HTERT RPE-1 (cell line): ENCODE data around the gene AP5Z1.
"Not testable (repeated sequence)": the region's sequence is repeated elsewhere in the genome, so short reads cannot be mapped to it uniquely, and the experiment has no call there.

ENCODE experiments used
- in situ Hi-C: fragments of 300-500 bp; cut with MboI; formaldehyde crosslinking; loops from 4 replicates; pipeline ENCODE4 v1.14.3; 2020; ENCODE audit warnings: low sequenced_read_pairs

AP5Z1 gene

DNA sequence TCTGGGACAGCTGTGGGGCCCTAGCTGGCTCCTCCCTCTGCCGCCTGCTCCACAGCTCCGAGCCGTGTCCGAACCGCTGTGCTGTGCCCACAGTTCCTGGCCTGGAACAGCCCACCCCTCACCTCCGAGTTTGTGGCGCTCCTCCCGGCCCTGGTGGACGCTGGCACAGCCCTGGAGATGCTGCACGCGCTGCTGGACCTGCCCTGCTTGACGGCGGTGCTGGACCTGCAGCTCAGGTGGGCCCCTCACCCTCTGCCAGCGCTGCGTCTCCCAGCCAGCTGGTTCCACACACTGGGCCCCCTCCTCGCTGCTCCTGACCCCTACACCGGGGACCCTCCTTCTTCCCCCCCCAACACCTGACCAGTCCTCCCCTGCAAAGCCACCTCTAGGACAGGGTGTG is 12.1 kb downstream of the AP5Z1 start:
- in situ Hi-C loops: no loop called here

DNA sequence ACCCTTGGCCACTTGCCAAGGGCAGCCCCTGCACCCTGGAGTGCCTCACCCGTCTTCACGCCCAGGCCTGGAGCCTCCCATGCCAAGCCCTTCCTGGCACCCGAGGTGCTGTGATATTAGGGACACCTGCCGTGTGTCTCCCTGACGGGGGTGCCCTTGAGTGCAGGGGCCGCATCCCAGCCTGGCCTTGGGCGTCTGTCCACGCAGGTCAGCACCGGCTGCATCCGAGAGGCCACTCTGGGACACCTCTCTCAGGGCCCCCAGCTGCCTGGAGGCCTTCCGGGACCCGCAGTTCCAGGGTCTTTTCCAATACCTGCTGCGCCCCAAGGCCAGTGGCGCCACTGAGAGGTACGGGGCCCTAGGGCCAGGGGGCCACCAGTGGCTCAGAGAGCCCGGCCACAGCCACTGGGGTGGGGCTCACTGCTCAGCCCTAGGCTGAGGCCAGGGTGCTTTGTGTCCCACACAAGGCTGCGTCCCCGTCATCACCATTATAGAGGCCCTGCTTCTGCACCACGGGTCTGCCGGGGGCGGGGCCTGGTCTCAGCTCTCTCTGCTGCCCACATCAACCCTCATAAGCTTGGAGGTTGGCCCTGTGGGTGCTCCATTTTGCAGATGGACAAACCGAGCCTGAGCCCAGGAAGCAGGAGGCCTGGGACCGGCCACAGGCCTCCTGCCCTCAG is 12.7 kb downstream of the AP5Z1 start:
- in situ Hi-C loops: no loop called here

GRCh38 chr7:4788627-4789189 is 13.3 kb downstream of the AP5Z1 start:
- in situ Hi-C loops: no loop called here

DNA sequence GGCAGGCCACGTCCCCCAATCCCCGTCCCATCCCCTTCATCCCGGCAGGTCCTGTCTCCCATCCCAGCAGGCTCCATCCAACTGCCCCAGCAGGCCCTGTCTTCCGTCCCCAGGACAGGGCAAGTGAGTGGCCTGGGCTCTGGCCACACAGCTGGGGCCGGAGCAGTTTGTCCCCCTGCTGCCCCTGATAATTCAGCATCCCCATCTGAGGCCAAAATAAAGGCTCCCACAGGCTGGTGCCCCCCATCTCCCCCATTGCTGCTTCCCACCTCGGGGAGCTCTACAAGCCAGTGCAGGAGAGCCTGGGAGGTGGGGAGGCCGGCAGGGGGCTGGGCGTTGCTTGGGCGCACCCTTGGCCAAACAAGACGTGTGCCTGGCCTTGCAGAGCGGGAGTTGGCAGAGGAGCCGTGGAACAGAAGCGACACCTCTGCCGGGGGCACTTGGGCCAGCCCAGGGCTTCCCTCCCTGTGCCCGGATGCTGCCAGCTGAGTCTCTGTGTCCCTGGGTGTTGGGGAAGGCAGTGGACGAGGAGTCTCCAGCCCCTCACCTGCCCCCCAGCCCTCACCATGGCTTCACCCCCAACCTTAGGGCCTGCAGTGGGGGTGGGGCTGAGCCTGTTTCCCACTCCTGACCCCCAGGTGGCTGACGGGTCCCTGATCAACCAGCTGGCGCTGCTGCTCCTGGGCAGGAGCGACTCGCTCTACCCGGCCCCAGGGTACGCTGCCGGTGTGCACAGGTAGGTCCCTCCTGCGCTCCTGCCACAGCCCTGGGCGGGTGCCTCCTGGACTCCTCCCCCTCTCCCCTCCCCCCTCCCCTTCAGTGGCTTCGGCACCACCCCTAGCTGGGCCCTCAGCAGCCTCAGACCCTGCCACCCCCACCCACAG is 14.0 kb downstream of the AP5Z1 start:
- in situ Hi-C loops: no loop called here

DNA sequence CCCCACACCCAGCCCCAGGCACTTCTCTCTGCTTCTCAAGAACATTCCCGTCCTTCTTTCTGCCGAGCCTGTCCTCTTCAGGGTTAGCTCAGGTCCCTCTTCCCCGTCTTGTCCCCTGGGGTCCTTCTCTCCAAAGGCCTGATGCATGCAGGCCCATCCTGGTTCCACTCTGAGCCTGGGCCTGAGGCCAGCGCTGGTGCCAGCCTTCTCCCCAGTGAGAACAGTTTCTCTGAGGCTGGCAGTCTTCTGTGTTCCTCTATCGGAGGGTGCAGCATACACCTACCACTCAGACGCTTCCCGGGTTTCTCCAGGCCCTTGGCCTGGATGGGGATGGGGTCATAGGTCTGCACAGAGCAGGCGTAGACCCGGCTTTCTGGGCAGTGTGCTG is 14.6 kb downstream of the AP5Z1 start:
- in situ Hi-C loops: no loop called here

DNA sequence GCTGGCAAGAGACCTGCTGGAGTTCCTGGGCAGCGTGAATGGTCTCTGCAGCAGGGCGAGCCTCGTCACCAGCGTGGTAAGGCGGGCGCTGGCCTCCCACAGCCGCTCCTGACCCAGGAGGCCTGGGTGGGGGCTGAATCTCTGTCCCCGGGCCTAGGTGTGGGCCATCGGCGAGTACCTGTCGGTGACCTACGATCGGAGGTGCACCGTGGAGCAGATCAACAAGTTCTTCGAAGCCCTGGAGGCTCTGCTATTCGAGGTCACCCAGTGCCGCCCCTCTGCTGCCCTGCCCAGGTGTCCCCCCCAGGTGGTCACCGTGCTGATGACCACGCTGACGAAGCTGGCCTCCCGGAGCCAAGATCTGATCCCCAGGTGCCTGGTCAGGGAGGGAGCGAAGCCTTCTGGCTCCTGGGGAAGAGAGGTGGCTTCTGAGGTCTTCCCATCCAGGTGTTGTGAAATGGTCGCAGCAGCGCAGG is 15.1 kb downstream of the AP5Z1 start:
- in situ Hi-C loops: no loop called here

DNA sequence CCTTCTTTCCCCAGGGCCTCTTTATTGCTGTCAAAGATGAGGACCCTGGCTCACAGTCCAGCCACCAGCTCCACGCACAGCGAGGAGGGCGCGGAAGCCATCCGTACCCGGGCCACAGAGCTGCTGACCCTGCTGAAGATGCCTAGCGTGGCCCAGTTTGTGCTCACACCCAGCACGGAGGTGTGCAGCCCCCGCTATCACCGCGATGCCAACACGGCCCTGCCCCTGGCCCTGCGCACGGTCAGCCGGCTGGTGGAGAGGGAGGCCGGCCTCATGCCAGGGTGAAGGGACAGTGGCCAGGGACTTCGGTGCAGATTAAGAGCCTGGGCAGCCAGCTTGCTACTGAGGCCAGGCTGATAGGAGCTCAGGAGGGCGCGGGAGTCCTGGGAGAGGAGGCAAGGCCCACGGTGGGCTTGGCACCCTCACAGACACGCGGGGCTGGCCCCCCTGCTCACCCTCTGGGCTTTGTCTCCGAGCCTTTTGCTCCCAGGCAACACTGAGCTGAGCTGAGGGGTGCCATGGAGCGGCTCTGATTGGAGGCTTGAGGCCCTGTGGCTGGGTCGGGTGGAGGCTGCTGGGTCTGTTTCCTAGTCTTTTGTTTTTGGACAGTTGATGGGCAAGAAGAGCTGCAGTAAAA is 15.8 kb downstream of the AP5Z1 start:
- in situ Hi-C loops: no loop called here

DNA sequence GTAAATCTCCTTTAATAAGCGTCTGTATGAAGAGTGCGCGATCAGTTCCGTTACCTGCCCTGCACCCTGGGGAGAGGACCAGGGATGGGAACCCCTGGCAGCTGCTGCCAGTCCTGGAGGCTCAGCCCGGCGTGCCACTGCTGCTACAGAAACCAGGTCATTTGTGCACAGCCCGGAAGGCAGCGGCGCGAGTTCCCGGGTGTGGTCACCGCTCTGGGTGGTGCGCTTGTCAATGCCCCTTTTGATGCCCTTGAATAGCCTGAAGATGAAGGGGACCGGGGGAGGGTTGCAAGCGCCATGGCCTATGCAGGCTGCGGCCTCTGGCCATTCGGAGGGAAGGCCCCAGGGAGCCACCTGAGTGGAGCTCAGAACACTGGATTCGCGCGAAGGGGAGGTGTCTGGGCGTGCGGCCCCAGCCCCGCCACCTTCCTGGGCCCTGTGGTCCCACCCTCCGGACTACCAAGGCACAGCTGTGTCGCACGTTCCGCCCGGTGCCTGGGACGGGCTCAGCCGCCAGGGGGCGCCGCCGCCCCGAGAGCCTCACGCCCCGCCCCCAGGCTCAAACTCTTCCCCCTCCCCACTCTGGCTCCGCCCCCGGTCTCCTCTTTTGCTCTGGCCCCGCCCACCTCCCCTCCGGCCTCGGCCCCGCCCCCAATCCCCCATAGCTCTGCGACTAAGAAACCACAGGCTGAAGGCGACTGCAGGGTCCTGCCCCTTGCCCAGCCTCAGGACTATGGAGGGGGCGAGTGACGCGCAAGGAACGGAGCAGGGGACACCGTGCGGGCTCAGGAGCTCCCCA is 16.5 kb downstream of the AP5Z1 start:
- in situ Hi-C loops: no loop called here

DNA sequence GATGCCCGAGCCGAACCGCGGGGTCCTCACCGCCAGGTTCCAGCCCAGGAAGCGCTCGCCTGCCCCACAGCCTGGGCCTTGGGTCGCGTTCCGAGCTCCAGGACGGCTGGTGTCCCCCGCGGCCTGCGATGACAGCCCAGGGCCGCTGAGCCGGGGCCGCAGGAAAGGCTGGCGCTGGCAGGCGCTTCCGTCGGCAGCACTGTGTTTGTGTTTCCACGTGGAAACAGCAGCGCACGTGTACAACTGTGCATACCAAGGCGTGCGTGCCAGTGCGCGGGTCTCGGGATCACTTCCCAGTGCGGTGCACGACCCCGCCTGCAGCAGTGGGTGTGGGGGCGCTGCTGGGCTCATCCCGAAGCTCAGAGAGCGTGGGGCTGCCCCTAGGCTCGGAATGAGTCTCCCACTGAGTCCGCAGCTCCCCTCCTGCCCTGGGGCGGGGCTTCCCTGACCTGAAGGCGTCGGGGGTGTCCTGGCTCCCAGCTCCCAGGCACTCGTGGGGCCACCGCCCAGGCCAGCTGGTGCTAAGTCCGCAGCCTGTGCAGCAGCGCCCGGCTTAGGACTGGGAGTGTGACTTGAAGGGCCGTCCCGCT is 17.2 kb downstream of the AP5Z1 start:
- in situ Hi-C loops: no loop called here

GRCh38 chr7:4793385-4793993 is 18.1 kb downstream of the AP5Z1 start:
- in situ Hi-C loops: not testable (repeated sequence)

GRCh38 chr7:4794171-4794570 is 18.7 kb downstream of the AP5Z1 start:
- in situ Hi-C loops: not testable (repeated sequence)

DNA sequence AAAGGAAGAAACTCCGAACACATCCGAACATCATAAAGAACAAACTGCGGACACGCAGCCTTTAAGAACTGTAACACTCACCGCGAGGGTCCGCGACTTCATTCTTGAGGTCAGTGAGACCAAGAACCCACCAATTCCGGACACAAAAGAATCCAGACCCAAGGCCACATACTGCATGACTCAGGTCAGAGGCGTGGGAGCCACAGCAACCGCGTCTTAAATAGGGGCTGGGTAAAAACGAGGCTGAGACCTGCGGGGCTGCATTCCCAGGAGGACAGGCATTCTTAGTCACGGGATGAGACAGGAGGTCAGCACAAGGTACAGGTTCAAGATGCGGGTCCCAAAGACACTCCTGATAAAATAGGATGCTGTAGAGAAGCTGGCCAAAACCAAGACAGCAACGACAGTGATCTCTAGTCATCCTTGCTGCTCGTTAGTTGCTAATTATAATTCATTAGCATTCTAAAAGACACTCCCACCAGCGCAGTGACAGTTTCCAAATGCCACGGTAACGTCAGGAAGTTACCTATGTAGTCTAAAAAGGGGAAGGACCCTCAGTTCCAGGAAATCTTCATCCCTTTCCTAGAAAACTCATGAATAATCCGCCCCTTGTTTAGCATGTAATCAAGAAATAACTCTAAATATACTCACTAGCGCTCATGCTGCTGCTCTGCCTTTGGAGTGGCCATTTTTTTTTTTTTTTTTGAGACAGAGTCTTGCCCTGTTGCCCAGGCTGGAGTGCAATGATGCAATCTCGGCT is 19.3 kb downstream of the AP5Z1 start:
- in situ Hi-C loops: no loop called here

GRCh38 chr7:4796453-4796852 is 21.0 kb downstream of the AP5Z1 start:
- in situ Hi-C loops: no loop called here

DNA sequence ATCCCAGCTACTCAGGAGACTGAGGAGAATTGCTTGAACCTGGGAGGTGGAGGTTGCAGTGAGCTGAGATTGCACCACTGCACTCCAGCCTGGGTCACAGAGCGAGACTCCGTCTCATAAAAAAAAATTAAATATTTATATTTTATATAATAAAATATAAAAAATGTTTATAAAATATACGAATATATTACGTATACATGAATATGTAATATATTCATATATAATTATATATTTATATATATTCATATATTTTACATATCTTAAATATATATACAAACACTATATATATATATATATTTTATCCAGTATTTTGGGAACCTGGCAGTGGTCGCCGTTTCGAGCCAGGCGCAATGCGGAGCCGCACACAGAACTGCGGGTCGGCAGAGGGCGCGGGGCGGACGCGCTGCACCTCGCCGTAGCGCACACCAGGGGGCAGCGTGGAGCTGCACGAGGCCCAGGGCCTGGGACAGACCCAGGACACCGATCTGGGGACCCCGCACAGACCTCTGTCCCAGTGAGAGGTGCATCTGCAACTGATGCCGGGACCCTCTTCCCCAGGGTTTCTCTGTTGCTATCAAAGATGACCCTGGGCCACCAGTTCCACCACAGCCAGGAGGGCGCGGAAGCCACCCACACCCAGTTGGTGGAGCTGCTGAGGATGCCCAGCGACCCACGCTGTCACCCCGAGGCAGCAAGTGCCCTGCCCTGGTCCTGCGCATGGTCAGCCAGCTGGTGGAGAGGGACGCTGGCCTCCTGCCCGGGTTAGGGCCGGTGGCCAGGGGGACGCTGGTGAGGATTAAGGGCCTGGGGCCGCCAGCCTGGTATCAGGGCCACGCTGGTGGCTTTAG is 22.7 kb downstream of the AP5Z1 start:
- in situ Hi-C loops: no loop called here

DNA sequence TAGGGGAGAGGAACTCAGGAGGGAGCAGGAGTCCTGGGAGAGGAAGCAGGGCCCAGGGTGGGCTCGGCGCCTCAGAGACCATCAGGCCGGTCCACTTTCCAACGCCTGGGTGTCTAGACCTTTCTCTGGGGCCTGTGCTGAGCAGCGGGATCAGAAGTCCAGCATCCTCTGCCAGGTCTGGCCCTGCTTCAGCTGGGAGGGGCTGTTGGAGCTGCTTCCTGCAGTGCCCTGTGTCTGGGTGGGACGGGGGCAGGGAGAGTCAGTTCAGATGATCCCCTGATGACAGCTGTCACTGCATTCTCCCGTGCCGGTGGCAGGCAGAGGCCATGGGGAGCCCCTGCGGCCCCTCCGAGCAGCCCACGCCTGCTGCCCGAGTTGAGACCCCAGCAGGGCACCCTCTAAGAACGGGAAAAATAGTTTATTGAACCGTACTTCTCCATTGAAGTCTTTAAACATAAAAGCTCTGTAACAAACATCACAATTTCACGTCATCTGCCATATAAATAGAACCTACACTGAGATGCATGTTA is 23.3 kb downstream of the AP5Z1 start:
- in situ Hi-C loops: no loop called here

- in situ Hi-C loops: no loop called here
Observed at GRCh38 chr7:4799508-4800268, 24.3 kb downstream of the AP5Z1 start.

- in situ Hi-C loops: no loop called here
Observed at GRCh38 chr7:4800487-4800886, 25.1 kb downstream of the AP5Z1 start.
